Measurements from ENCODE around the gene PARVG.

DNA sequence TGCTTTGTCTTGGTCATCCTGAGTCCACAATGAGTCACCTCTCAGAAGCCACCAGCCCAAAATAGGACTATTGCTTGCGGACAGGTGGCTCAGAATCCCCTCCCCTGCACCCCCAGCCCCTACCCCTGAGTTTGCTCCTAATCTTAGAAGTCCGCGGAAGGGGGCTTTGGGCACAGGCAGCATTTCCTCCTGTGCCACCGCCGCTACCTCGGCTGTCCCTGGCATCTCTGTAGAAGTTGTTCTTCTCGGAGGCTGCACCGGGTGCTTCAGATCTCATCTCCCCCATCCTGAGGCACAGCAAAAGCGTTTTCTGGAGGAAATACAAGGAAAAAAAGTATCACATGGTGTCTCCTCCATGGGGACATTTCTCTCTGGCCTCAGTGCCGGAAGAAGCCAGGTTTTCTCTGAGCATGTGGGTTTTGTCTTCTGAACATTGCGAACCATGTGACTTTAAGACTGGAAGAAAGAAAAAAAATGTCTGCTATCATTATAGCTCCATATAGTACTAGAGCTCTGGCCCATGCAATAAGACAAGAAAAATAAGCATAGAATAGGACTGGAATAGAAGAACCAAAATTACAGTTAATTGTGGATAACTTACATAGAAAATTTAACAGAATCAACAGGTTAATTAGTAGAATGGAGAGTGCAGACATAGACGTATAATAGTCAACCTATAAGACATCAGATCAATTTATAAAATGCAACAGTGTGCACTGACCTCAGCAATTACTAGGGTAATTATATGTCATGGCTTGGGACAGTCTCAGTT, 68.8 kb downstream of the PARVG start:
- TF ChIP-seq EZH2phosphoT487 (IDR thresholded peaks at IDR 0.05; ENCODE audit: borderline replicate concordance, low read length), result no peak
- TF ChIP-seq, protein P1, sequence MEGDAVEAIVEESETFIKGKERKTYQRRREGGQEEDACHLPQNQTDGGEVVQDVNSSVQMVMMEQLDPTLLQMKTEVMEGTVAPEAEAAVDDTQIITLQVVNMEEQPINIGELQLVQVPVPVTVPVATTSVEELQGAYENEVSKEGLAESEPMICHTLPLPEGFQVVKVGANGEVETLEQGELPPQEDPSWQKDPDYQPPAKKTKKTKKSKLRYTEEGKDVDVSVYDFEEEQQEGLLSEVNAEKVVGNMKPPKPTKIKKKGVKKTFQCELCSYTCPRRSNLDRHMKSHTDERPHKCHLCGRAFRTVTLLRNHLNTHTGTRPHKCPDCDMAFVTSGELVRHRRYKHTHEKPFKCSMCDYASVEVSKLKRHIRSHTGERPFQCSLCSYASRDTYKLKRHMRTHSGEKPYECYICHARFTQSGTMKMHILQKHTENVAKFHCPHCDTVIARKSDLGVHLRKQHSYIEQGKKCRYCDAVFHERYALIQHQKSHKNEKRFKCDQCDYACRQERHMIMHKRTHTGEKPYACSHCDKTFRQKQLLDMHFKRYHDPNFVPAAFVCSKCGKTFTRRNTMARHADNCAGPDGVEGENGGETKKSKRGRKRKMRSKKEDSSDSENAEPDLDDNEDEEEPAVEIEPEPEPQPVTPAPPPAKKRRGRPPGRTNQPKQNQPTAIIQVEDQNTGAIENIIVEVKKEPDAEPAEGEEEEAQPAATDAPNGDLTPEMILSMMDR (IDR thresholded peaks at IDR 0.05; ENCODE audit: low read depth, low read length, poor library complexity, severe bottlenecking), result no peak
